HG02678 (cell line): ENCODE data around the gene SYNDIG1.

ENCODE experiments used
- ATAC-seq: cut with Tn5 transposase; IDR thresholded peaks from one replicate; pipeline ENCODE4 v1.9.1; 2021; ENCODE audit warnings: mild to moderate bottlenecking, moderate library complexity; ENCODE audit not compliant: unreplicated experiment

Gene SYNDIG1

DNA sequence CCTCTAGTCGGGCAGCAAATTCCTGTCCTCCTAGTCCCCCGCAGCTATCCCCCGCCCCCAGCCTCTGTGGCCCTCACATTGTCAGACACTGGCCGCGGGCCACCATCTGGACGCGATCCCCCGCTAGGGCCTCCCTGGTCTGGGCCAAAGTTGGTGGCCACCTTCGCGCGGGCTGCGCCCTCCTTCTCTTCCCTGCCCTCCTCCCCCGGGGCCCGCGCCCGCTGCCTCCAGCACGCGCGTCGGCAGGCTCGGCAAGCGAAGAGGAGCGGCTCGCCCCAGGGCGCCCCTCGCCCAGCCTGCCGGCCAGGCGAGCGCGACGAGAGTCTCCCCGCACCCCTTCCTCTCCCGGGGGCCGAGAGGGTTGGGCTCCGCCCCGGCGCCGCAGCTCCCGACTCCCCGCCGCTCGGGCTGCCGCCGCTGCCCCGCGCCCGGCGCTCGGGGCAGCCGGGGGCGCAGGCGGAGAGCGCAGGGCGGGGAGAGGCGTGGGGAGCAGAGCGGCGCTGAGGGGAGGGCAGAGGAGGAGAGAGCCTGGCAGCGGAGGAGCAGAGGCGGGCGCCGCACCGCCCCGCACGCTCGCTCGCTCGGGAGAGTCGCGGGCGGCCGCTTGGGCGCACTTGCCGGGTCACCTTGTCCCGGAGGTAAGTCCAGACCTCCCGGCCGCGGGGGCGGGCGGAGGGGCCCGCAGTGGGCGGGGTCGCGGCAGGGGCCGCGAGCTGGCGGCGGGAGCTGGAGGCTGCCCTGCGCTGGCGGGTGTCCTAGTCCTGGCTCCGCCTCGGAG is at the start of gene SYNDIG1:
Gene SYNDIG1 (plus strand): TSS at position 514 of the 778 bp plus-strand sequence. CDS start 73,469 bp downstream, outside the sequence.
- no peak for ATAC-seq

DNA sequence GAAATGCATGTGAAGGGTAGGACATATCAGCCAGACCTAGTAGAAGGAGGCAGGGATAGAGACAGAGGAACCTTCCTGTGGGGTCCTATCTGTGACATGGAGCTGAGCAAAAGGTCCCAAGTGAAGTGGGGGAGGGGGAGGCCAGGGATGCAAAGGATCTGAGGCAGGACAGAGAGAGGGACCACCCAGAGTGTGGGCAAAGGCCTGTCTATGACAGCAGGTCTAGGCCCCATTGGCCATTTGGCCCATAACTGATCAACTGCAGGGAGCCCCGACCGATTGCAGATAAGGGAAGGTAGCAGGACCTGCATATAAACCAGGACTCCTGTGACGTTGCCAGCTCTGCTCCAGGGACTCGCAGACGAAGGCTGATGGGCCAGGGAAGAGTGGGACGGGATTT is 49.6 kb upstream of the SYNDIG1 start:
- ATAC-seq, result no peak

DNA sequence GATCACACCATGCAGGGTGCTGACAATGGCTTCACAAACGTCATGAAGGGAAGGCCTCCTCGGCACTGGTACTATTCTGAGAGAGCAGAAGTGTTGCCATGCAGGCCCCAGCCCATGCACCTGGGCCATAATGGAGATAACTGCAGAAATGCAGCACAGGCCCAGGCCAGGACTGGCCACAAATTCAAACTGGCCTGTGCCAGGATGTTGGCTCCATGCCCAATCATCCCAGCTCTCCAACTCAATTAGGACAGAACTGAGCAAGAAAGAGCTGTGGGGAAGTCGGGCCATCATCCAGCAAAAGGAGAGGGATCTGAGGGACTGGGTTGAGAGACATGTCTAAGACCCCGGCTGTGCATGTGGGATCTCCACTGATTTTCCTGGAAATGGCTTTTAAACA is 48.9 kb upstream of the SYNDIG1 start:
- no peak for ATAC-seq

GRCh38 chr20:24421071-24421470 is 48.4 kb upstream of the SYNDIG1 start:
- ATAC-seq, result no peak

- ATAC-seq, result no peak
These were observed 47.2 kb upstream of the SYNDIG1 start for GRCh38 chr20:24422091-24422760.

GRCh38 chr20:24423390-24424313 is 45.8 kb upstream of the SYNDIG1 start:
- ATAC-seq, result no peak

DNA sequence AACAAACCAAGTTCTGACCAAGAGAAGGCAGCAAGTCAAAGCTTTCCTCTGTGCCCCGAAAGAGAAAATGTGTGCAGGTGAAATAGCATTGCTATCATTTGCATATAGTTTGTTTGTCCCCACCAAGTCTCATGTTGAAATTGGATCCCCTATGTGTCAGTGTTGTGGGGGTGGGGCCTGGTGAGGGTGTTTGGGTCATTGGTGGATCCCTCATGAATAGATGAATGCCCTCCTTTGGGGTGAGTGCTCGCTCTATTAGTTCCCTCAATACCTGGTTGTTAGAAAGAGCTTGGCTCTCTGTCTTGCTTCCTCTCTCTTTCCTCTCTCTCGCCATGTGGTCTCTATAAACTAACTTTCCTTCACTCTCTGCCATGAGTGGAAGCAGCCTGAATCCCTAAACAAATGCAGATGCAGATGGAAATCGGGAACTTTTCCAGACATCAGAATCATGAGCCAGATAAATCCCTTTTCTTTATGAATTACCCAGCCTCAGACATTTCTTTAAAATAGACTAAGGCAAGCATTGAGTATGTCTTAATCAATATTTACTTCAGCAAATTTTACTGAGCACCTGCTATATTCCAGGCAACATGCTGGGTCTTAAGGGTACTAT is 43.8 kb upstream of the SYNDIG1 start:
- ATAC-seq, result no peak

- ATAC-seq, result no peak
These were observed 38.0 kb upstream of the SYNDIG1 start for GRCh38 chr20:24431279-24432045.

GRCh38 chr20:24432046-24432442 is 37.4 kb upstream of the SYNDIG1 start:
- ATAC-seq, result no peak

DNA sequence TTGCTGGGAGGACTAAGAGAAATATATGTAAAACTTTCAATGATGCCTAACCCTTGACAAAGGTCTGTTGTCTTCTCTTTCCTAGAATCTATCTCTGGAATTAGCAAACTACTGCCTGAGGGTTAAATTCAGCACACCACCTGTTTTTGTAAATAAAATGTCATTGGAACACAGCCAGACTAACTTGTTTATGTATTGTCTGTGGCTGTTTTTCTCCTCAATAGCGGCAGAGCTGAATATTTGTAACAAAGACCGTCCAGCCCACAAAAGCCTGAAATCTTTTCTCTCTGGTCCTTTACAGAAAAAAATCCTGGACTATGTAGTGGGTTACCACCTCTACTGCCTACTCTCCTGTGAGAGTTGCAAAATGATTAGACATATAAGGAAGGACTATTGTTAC is 33.3 kb upstream of the SYNDIG1 start:
- no peak for ATAC-seq

GRCh38 chr20:24437196-24438082 is 32.0 kb upstream of the SYNDIG1 start:
- no peak for ATAC-seq

DNA sequence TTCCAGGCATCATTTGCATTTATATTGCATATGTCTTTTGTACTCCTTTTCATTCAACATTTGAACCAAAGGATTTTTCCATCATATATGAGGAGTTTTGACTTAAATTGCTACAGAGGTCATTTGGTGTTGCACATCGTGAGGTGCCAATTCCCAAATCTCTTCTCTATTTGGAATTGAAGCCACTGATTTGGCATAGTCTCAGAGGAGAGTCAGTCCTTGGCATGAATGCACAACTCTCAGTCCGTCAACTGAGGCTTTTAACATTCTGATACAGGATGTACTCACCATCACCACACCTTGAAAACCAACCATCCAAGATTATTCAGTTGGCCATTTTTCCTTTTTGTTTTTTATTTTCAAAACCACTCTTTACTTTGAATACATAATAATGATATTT is 31.1 kb upstream of the SYNDIG1 start:
- no peak for ATAC-seq

GRCh38 chr20:24439737-24440387 is 29.6 kb upstream of the SYNDIG1 start:
- ATAC-seq, result no peak

- no peak for ATAC-seq
These were observed 27.8 kb upstream of the SYNDIG1 start for GRCh38 chr20:24441661-24442060.

GRCh38 chr20:24442909-24443308 is 26.5 kb upstream of the SYNDIG1 start:
- no peak for ATAC-seq

DNA sequence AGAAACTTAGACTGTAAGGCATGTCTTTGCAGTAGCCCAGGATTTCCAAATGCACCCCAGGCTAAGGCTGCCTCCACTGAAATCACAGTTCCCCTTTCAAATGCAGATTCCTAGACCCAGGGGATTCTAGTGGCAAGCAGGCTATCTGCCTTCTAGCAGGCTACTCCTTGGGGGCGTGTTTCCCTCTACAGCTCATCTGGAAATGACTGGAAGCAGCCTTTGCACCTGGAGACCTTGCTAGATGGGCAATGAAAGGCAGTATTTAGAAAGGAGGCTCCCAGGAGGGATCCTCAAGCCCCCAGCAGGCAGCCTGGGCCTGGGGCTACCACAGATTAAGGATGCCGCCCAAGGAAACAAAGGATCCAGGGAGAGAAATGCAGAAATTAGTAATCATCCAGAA is 26.0 kb upstream of the SYNDIG1 start:
- no peak for ATAC-seq

DNA sequence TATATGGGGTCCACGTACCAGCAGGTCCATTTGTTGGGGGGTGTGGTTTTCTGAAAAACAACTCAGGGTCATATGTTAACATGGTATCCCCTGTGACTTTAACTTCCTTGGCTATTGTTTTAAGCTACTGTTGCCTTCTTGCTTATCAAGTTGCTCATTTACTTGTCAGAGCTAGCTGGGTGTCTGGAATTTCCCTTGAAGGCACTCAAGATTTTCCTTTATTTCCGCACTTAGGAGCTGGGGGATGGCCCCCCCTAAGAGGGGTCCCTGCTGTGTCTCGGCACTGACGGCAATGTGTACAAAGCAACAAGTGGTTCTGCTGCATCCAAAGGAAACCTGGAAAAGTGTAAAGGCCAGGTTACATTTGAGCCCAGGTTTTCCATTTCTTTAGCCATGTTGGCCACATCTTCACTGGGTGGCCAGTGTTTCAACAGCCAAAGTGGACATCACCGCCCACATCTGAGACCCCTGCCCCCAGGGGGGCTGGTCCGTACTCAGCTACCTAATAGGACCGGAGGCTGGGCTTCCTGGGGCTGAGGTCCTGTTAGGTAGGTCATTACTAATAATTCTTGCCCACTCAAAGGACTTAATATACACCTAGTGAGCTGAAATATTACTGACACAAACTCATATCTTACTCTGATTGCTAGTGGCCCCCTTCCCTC is 24.8 kb upstream of the SYNDIG1 start:
- no peak for ATAC-seq

- ATAC-seq, result no peak
These were observed 23.8 kb upstream of the SYNDIG1 start for GRCh38 chr20:24445510-24446170.
